GM19372 (cell line): Measurements from ENCODE around the gene MAPK10.
"Not testable (repeated sequence)": the region's sequence is repeated elsewhere in the genome, so short reads cannot be mapped to it uniquely, and the experiment has no call there.

ENCODE experiments used
- ATAC-seq: cut with Tn5 transposase; IDR thresholded peaks from one replicate; pipeline ENCODE4 v1.9.1; 2021; ENCODE audit warnings: mild to moderate bottlenecking, low read depth, moderate library complexity; ENCODE audit not compliant: unreplicated experiment

MAPK10 gene

DNA sequence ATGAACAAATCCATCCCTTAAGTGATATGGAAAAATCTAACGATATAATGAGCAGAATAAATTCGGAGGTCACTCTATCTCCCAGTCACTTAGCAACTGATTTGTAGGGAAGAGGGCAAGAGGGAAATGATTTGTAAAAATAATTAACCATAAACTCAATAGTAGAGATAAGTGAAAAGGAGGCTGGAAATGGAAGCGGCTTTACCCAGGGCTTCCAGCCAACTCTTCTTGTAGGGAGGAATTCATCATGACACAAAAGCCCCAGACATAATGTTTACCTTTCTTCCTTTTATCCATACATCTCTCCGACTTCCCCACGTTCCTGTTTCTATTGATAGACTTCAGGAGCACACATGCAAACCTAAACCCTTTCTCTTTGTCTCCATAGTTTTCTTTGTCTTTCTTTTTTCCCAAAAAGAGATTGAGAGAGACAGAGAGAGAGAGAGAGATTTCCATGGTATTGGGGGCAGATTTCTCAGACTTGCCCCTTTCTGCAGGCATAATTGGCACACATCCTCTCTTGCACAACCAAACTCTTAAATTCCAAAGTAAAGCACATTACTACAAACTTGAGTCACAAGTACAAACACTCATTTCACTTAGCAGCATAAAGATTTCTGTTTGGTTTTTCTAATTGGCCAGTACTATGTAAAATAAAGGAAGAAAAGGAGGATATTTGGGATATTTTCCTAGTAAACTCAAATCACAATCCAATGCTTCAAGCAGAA is 140.9 kb downstream of the MAPK10 start:
- no peak for ATAC-seq

DNA sequence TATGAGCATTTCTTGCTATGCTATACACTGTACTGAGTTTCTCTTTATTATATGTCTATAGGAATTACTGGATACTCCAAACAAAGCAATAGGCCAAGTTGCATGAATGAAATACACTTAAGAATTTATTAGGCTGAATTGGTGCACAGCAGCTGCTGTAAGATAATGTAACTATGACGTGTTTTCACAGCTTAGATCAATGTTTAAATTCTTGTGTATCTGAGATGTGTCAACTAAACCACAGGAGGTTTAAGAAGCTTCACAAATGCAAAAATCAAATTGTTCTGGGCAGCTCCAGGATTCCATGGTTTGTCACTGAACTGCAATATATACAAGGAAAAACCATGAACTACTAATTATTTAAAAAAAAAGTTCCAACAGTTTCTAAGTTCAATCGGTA is 156.7 kb downstream of the MAPK10 start:
- ATAC-seq: no peak

DNA sequence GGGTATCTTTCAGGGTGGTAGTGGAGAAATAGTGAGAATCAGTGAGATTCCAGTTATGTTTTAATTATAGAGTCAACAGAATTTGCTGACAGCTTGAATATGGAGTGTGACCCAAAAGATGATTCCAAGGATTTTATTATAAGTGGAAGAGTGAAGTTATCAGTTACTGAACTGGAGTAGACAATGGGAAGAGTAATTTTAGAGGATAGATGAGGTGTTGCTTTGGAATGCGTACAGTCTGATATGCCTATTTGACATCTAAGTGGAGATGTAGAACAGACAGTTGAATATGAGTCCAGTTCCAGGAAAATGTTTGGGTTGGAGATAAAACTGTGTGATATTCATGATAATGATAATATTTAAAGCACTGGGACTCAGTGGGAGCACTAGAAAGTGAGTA is 174.2 kb downstream of the MAPK10 start:
- no peak for ATAC-seq

DNA sequence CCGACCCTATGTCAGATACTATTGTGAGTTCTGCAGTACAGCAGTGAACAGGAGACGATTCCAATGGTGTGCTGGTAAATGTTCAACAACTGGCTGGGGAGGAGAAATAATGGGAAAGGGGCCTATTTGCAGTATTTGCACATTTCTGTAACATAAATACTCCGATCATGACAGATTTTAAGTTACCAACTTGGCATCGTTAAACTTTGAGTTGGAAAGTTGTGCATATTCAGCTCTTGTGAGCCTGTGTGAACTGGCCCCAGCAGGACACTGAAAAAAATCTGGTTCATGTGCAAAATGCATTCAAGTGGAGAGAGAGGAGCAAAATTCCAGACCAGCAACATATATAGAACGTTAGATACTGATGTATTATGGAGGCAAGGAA is 175.0 kb downstream of the MAPK10 start:
- no peak for ATAC-seq

DNA sequence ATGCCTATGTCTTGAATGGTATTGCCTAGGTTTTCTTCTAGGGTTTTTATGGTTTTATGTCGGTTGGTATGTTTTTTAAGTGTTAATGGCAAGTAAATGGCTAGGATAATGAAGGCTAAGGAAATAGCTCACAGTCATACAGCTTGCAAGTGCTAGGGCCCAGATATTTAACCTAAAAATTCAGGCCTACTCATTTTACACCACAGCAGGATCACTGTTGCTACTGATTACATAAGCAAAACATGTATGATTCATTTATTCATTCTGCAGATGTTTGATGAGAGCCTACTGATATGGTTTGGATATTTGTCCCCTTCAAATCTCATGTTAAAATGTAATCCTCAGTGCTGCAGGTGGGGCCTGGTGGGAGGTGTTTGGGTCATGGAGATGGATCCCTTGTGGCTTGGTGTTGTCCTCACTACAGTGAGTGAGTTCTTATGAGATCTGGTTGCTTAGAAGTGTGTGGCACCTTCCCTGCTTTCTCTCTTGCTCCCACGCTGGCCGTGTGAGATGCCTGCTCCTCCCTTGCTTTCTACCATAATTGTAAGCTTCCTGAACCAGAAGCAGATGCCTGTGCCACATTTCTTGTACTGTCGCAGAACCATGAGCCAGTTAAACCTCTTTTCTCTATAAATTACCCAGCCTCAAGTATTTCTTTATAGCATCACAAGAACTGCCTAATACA is 175.5 kb downstream of the MAPK10 start:
- ATAC-seq: no peak

DNA sequence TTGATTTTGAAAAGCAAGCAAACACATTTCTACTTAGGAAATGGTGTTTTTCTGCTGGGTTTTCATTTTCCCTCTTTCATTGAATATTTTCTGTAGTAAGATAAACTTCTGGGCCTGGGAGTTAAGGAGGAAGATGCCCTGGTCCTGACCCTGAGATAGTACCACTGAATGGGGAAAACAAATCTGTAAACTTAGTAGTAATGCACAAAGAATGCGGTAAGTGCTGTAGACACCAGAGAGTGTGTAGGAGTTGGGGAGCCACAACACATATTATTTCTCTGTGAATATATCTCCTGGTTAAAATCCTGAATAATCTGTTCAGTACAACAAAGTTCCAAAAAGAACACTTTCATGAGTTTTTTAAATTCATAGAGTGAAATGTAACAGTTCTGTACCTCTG is 178.3 kb downstream of the MAPK10 start:
- no peak for ATAC-seq

DNA sequence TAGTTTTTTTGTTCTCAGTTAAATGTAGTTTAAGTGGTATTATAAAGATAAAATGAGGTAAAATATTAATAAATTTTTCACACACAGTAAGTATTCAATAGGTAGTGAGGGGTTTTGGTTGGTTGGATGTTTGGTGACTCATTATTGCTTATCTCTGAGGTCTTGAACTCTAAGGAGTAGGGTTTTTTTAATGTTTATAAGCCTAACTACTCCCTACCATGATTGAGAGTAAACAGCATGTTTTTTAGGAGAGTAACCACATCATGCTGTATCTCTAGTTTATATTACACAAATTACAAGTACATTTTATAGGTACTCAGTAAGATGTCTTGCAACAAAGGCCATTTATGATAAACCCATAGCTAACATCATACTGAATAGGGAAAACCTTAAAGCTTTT is 181.6 kb downstream of the MAPK10 start:
- no peak for ATAC-seq

DNA sequence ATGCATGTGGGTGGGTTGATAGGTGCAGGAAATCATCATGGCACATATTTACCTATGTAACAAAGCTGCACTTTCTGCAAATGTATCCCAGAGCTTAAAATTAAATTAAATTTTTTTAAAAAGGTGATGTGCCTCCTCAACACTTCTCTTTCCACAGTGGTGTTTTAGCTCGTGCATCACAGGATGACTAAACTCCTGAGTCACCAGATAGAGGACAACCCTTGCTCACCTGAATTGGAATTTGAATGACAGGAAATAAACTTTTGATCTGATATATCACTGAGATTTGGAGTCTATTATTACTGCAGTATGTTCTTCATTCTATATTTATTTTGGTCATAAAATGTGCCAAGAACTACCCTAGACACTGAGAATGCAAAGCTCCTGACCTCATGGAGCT is 185.3 kb downstream of the MAPK10 start:
- no peak for ATAC-seq

DNA sequence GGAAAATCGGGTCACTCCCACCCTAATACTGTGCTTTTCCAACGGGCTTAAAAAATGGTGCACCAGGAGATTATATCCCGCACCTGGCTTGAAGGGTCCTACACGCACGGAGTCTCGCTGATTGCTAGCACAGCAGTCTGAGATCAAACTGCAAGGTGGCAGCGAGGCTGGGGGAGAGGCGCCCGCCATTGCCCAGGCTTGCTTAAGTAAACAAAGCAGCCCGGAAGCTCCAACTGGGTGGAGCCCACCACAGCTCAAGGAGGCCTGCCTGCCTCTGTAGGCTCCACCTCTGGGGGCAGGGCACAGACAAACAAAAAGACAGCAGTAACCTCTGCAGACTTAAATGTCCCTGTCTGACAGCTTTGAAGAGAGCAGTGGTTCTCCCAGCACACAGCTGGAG is 191.5 kb downstream of the MAPK10 start:
- ATAC-seq: not testable (repeated sequence)

DNA sequence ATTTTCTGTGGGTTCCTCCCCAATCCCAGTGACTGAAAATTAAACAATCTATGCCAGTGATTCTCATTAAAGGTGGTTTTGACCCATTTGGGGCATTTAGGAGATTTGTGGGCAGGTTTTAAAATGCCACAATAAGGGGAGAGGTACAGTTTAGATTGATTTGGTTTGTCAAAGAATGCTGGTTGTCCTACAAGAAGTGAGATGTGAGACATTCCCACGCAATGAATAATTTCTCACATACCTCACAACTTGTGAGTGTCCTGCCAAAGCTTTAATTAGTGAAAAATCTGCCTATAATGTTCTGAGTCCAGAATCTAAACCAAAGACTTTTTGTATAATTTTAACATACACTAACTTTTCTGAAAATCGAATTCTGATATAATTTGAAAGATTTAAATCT is 199.4 kb downstream of the MAPK10 start:
- no peak for ATAC-seq

DNA sequence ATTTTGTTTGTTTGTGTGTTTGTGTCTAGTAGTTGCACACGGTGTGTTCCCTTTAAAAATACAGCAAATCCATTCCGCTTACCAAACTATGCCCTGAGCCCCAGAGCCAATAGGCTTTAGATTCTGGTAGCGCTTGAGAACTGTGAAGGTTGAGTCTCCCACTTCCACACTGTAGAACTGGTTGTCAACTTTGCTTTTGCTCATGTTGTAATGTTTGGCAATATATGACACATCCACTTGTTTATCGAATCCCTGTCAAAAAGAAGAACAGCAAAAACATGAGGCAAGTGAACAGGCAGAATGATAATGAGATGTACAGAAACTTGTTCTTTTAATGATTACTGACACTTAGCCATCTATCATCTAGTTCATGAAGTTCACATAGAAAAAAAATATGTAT is 200.6 kb downstream of the MAPK10 start:
- ATAC-seq: no peak

DNA sequence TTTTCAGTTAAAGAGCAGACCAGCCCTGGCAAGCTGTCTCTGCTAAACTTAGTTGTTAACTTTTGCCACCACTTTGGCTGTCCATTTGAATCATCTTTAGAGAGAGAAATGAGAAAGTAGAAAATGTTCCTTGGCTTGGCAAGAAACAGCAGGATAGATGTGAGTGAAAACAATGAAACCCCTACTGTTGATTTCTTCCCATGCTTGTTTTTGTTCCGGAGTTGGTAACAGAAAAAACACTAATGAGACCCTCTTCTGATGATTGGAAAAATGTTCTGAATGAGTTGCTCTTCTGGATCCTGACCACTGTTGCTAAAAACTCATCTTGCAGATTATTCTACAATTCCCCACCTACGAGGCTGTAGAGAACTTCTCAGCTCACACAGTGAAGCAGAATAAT is 203.3 kb downstream of the MAPK10 start:
- ATAC-seq: no peak

DNA sequence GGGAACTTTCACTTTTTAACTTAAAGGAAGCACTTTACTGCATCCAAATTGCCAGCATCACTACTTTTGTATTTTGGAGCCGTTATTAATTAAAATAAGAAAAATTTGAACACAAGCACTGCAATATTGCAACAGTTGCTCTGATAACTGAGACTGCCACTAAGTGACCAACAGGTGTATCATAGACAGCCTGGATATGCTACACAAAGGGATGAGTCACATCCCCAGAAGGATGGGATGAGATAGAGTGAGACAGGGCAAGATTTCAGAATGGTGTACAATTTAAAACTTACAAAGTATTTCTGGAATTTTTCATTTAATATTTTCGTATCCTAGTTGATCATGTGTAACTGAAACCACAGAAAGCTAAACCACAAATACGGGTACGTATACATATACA is 204.1 kb downstream of the MAPK10 start:
- no peak for ATAC-seq

DNA sequence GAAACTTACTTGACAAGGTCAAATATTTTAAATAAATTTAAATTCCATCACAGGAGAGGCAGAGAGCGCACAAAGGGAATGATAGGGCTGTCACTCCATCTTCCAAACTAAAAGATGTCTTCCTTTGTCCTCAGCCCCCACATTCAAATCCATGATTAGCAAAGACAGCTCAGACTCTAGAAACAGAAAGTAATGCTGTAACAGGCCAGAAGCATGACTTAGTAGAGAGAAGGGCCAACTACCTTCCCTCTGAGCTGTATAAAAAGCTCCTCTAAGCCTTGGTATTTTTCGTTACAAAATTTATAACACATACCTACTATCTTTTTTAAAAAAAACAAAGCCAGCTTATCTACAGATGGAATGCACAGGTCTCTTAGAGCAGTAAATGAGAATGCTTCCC is 207.4 kb downstream of the MAPK10 start:
- ATAC-seq: no peak

DNA sequence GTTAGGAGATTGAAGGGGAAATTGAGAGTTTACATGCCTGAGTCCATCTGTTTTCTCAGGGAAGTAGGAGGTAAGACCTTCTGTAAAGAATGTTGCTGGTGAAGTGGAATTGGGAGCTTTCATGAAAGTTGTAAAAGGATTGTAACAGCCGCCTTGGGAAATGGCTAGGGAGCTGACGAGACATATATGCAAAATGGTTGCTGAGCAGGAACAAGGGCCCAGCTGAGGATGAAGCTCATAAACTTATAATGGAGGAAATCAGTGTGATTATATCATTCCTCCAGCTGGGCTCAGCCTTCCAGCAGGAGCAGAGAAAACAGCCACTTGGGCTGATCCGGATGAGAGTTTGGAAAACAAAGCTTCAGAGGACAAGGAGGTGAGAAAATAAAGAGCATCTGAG is 208.7 kb downstream of the MAPK10 start:
- ATAC-seq: no peak

DNA sequence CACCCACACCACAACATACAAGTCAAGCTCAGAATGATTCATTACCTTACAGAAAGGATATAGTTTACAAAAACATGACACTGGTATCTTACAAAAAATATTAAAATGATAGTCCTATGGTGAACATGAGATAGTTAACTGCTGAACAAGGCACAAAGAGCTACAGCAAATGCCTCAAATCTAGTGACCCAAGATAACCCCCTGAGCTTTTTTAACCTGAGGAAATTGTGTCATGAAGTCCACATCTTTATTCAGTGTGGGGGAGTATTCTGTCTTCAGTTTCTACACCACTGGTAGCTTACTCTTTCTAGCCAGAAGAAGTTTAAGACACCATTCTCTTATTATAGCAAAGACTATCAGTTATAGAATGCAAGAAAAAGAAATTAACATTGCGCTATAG is 218.7 kb downstream of the MAPK10 start:
- no peak for ATAC-seq

DNA sequence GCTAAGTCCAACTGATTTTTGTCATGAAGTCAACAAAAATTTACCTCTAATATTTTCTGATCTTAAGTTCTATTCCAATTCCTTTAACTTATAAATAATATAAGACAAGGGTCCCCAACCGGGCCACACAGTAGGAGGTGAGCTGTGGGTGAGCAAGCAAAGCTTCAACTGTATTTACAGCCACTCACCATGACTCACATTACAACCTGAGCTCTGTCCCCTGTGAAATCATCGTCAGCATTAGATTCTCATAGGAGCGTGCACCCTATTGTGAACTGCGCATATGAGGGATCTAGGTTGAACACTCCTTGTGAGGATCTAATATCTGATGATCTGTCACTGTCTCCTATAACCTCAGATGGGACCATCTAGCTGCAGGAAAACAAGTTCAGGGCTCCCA is 227.4 kb downstream of the MAPK10 start:
- no peak for ATAC-seq

DNA sequence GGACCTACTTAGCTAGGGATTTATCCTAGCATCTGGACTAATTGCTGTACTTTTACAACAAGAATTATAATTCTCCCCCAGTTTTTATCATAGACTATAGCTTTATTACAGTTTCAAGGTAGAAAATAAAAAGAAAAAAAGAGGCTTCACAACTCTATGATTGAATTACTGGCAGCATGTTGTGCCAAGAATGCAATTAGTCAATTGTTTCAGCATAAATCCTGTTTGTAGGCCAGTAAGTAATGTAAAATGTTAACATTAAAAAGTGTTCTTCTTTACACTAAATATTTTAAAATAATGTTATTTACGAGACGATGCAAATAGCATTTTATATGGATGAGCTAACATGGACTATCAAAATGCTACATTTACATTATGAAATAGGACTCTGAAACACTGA is 228.4 kb downstream of the MAPK10 start:
- ATAC-seq: no peak

DNA sequence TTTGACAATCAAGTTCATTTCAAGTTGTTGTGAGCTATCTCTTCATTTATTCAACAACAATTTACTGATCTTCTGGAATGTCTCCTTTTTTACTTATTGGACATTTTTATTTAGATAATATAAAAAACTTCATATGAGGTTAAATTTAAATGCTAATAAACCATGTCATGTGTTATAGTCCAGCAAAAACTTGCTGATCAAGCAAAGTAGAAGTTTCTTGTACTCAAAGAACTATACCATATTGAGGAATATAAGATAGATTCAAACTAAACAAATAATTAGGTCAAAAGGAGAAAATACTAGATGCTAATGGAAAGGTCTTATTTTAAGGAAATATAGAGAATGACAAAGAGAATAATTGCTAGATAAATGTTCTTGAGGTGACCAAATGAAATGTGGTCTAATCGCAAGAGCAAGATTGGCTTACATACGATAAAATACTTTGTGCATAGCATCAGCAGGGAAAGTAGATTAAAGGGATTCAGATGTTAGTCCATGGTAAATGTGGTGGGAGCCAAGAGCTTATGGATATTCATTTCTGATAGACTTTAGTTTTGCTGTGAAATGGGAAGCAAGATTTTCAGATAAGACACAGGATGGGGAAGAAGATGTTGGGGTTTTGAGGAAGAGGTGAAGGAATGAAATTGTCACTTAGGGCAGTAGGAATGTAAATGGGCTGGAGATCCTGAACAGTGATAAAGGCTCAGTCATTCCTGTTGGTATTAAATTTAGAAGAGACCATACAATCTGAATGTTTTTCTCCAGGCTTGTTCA is 229.5 kb downstream of the MAPK10 start:
- ATAC-seq: no peak

DNA sequence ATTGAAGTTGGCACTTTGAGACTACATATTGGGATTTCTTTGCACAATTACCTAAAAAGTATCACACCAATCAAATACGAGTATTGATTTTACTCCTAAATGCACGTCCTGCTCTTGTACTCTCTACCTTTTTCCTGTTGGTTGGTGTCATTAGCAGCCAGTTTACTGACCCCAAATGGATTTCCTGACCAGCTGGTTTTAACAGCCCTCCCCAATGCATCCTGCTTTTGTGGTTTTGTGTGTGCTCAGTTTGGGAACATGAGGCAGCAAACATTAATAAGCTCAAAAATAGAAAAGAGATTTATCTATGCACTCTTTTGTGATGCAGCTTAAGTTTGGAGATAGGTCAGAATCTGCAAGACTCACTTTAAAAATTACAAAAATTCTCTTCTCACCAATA is 230.3 kb downstream of the MAPK10 start:
- no peak for ATAC-seq

DNA sequence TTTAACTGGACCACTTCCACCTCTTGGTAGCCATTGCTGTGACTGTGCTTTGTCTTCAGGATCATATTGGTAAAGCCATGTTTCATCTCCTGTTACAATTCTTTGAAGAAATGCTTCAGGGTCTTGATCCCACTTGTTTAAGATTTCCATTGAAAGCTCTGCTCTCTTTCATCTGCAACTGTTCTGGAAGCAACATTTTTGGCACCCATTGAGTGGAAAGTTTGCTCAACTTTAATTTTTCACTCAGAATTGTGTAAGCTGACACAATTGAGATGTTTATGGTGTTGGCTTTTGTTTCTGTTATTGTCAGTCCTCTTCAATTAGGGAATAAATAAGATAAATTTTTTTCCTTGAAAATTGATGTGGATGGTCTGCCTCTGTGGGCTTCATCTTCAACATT is 237.4 kb downstream of the MAPK10 start:
- no peak for ATAC-seq

DNA sequence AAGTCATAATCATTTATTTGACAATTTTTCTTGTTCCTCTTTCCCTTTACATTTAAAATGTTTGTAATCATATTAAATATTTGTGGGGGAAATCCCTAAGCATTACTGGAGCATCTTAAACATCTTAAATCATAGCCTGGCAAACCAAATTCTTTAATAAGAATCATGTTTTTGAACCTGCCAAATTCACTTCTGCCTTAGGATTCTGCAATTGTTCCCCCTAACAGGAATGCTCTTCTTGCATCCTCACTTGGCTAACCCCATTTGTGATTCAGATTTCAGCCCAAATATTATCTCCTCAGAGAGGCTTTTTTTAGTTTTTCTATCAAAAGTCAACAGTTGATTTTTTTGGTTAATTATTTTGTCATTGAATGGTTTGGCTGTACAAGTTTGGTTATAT is 241.1 kb downstream of the MAPK10 start:
- no peak for ATAC-seq
